Measurements from ENCODE around the gene GTPBP6.
"Not testable (repeated sequence)": the region's sequence is repeated elsewhere in the genome, so short reads cannot be mapped to it uniquely, and the experiment has no call there.

GTPBP6 gene

GRCh38 chrX:351324-351641 is 32.7 kb upstream of the GTPBP6 start:
- not testable (repeated sequence) for DNase-seq

- DNase-seq: no peak
Measured at GRCh38 chrX:350534-351323, 32.1 kb upstream of the GTPBP6 start.

- no peak for DNase-seq
Measured at GRCh38 chrX:350148-350533, 31.5 kb upstream of the GTPBP6 start.

GRCh38 chrX:349702-350101 is 31.1 kb upstream of the GTPBP6 start:
- DNase-seq: no peak

GRCh38 chrX:349196-349595 is 30.6 kb upstream of the GTPBP6 start:
- DNase-seq: no peak

- no peak for DNase-seq
Measured at GRCh38 chrX:348461-349117, 30.0 kb upstream of the GTPBP6 start.

- DNase-seq: no peak
Measured at GRCh38 chrX:347351-348117, 28.9 kb upstream of the GTPBP6 start.

GRCh38 chrX:346034-346813 is 27.6 kb upstream of the GTPBP6 start:
- DNase-seq: no peak

- no peak for DNase-seq
Measured at GRCh38 chrX:345020-345925, 26.7 kb upstream of the GTPBP6 start.

GRCh38 chrX:344371-344901 is 25.8 kb upstream of the GTPBP6 start:
- no peak for DNase-seq

GRCh38 chrX:341541-342101 is 23.0 kb upstream of the GTPBP6 start:
- DNase-seq: no peak

- DNase-seq: no peak
Measured at GRCh38 chrX:340641-341423, 22.2 kb upstream of the GTPBP6 start.

- no peak for DNase-seq
Measured at GRCh38 chrX:340121-340520, 21.5 kb upstream of the GTPBP6 start.

- no peak for DNase-seq
Measured at GRCh38 chrX:338836-339400, 20.3 kb upstream of the GTPBP6 start.

- no peak for DNase-seq
Measured at GRCh38 chrX:338281-338835, 19.8 kb upstream of the GTPBP6 start.

- DNase-seq: no peak
Measured at GRCh38 chrX:337331-337831, 18.8 kb upstream of the GTPBP6 start.

GRCh38 chrX:336227-336626 is 17.6 kb upstream of the GTPBP6 start:
- no peak for DNase-seq

- DNase-seq: no peak
Measured at GRCh38 chrX:335758-336155, 17.2 kb upstream of the GTPBP6 start.

GRCh38 chrX:334971-335757 is 16.6 kb upstream of the GTPBP6 start:
- no peak for DNase-seq

Data from NCI-H446 treated with DMSO at 0.1 percent for 48 hours (cell line).